K562 (cell line): ENCODE data around the gene LCMT2. TPM values are rescaled to one million over a fixed set of nuclear protein-coding genes. Genes with fewer than 3 reads are reported as not detected.

ENCODE experiments used
- ARNT ChIP-seq, 2 experiments: fragments of 450-650 bp; IDR thresholded peaks; 2 replicates each; pipeline ENCODE4 v1.6.1; 2016; ENCODE audit warnings: mild to moderate bottlenecking in 1 of 2
- ATF1 ChIP-seq, 2 experiments: fragments of 450-650 bp in 1 of 2; IDR thresholded peaks; 2 replicates each; pipeline ENCODE4 v1.6.1; 2016; ENCODE audit warnings: missing compliant biosample characterization in 1 of 2, missing genetic modification characterization in 1 of 2
- ATF4 ChIP-seq: fragments of 450-650 bp; formaldehyde crosslinking; IDR thresholded peaks from 2 replicates; pipeline ENCODE4 v1.4.0; 2022; ENCODE audit warnings: mild to moderate bottlenecking, moderate library complexity
- BCOR ChIP-seq: fragments of 450-650 bp; IDR thresholded peaks from 2 replicates; pipeline ENCODE4 v1.6.1; 2016
- DLX4 ChIP-seq: fragments of 250-450 bp; sonication (Bioruptor Pico); IDR thresholded peaks from 2 replicates; pipeline ENCODE4 v1.6.1; 2021; ENCODE audit warnings: mild to moderate bottlenecking
- E2F6 ChIP-seq, 2 experiments: IDR thresholded peaks; 2 replicates each; pipeline ENCODE4 v1.6.1; 2011; ENCODE audit warnings: borderline replicate concordance in 1 of 2, control low read depth in 1 of 2, low read depth in 1 of 2, low read length in 1 of 2, mild to moderate bottlenecking in 1 of 2, mixed read lengths in 1 of 2, moderate library complexity in 1 of 2; ENCODE audit not compliant: insufficient read depth in 1 of 2, insufficient read length in 1 of 2, poor library complexity in 1 of 2, severe bottlenecking in 1 of 2; ENCODE audit errors: extremely low read depth in 1 of 2
- EHMT2 ChIP-seq: fragments of 450-650 bp; IDR thresholded peaks from 2 replicates; pipeline ENCODE4 v1.6.1; 2018; ENCODE audit warnings: antibody characterized with exemption
- FOXA1 ChIP-seq: fragments of 450-650 bp; IDR thresholded peaks from 2 replicates; pipeline ENCODE4 v1.6.1; 2016; ENCODE audit warnings: mild to moderate bottlenecking, borderline replicate concordance
- FOXP1 ChIP-seq: sonication (generic); formaldehyde crosslinking; IDR thresholded peaks from 2 replicates; pipeline ENCODE4 v1.8.0; 2022; ENCODE audit warnings: mild to moderate bottlenecking, missing genetic modification reagents
- GABPB1 ChIP-seq: sonication (generic); formaldehyde crosslinking; IDR thresholded peaks from 2 replicates; pipeline ENCODE4 v1.8.0; 2022; ENCODE audit warnings: mild to moderate bottlenecking, missing genetic modification reagents
- HEY1 ChIP-seq: fragments of 250-450 bp; sonication (Bioruptor Pico); IDR thresholded peaks from 2 replicates; pipeline ENCODE4 v1.5.0; 2020; ENCODE audit warnings: mild to moderate bottlenecking, moderate library complexity, borderline replicate concordance
- HMG20B ChIP-seq: fragments of 250-450 bp; sonication (Bioruptor Pico); IDR thresholded peaks from 2 replicates; pipeline ENCODE4 v1.5.0; 2021; ENCODE audit warnings: mild to moderate bottlenecking
- HNRNPUL1 ChIP-seq: fragments of 200-400 bp; formaldehyde crosslinking; IDR thresholded peaks from 2 replicates; pipeline ENCODE4 v1.6.1; 2017; ENCODE audit warnings: low read length
- KAT8 ChIP-seq: fragments of 450-650 bp; IDR thresholded peaks from 2 replicates; pipeline ENCODE4 v1.6.1; 2016; ENCODE audit warnings: low read depth, mild to moderate bottlenecking
- KHSRP ChIP-seq: fragments of 450-650 bp; IDR thresholded peaks from 2 replicates; pipeline ENCODE4 v1.6.1; 2017
- NR1H2 ChIP-seq: sonication (generic); formaldehyde crosslinking; IDR thresholded peaks from 2 replicates; pipeline ENCODE4 v1.4.0; 2020; ENCODE audit warnings: mild to moderate bottlenecking, missing genetic modification reagents
- NR2C2 ChIP-seq, 2 experiments: fragments of 200-800 bp in 1 of 2; sonication (Bioruptor generic) in 1 of 2; sonication (generic) in 1 of 2; formaldehyde crosslinking in 1 of 2; IDR thresholded peaks; 2 replicates each; pipeline versions ENCODE4 v1.6.1 to v1.8.0; 2016 to 2022; ENCODE audit warnings: mild to moderate bottlenecking in 1 of 2, missing compliant biosample characterization in 1 of 2, missing genetic modification characterization in 1 of 2, missing genetic modification reagents in 1 of 2
- PHF8 ChIP-seq: fragments of 200-600 bp; sonication (generic); IDR thresholded peaks from 2 replicates; pipeline ENCODE4 v1.6.1; 2012; ENCODE audit warnings: mixed run types, mild to moderate bottlenecking, inconsistent platforms, low read length, moderate library complexity, borderline replicate concordance
- PTBP1 ChIP-seq: fragments of 200-400 bp; formaldehyde crosslinking; IDR thresholded peaks from 2 replicates; pipeline ENCODE4 v1.6.1; 2017; ENCODE audit warnings: low read depth, low read length
- RNF2 ChIP-seq: sonication (generic); IDR thresholded peaks from 2 replicates; pipeline ENCODE4 v1.6.1; 2016
- SRSF7 ChIP-seq: fragments of 200-400 bp; formaldehyde crosslinking; optimal IDR thresholded peaks from 2 replicates; pipeline ENCODE3; 2017; ENCODE audit warnings: mild to moderate bottlenecking, low read depth, low read length
- TRIM25 ChIP-seq: fragments of 450-650 bp; IDR thresholded peaks from 2 replicates; pipeline ENCODE4 v1.7.0; 2016; ENCODE audit warnings: borderline replicate concordance
- ZNF124 ChIP-seq: sonication (generic); formaldehyde crosslinking; IDR thresholded peaks from 2 replicates; pipeline ENCODE4 v1.8.1; 2022; ENCODE audit warnings: missing genetic modification reagents
- ZNF232 ChIP-seq: sonication (generic); formaldehyde crosslinking; IDR thresholded peaks from 2 replicates; pipeline ENCODE4 v1.8.0; 2022; ENCODE audit warnings: mild to moderate bottlenecking, missing genetic modification reagents
- ZNF586 ChIP-seq: fragments of 450-650 bp; formaldehyde crosslinking; conservative IDR thresholded peaks from 2 replicates; pipeline ENCODE4 v1.4.0; 2020; ENCODE audit warnings: mild to moderate bottlenecking, moderate library complexity
- ZSCAN32 ChIP-seq: fragments of 450-650 bp; formaldehyde crosslinking; IDR thresholded peaks from 2 replicates; pipeline ENCODE4 v1.4.0; 2020; ENCODE audit warnings: mild to moderate bottlenecking, moderate library complexity
- polyA plus RNA-seq, 8 experiments: library from polyadenylated mRNA; depleted of rRNA in 4 of 8; stranded (reverse) in 5 of 8; unstranded in 3 of 8; fragments of >200 nt; fragmentation: Nextera tagmentation in 2 of 8; fragmentation: Illumina TruSeq in 1 of 8; extraction: Ambion mirVana in 2 of 8; extraction: Trizol in 1 of 8; gene quantifications; 2 replicates each; pipeline versions ENCODE4 v1.2.1 to v1.2.3, GENCODE V29; 2011 to 2014; ENCODE audit warnings: inconsistent platforms in 1 of 8, missing spikeins in 1 of 8
- total RNA-seq, 7 experiments: library from RNA; depleted of rRNA in 6 of 7; stranded (reverse); fragments of >200 nt in 6 of 7; fragmentation: Illumina TruSeq in 2 of 7; extraction: Trizol in 2 of 7; gene quantifications; 2 replicates each; pipeline versions ENCODE4 v1.2.1 to v1.2.3, GENCODE V29; 2011 to 2021; ENCODE audit warnings: low replicate concordance in 1 of 7

The LCMT2 gene
- total and polyA plus RNA-seq, 9 of the 15 experiments (the other 6 are each of a cell fraction or from before 2014, with no cell fraction given), result 2.5 to 22.3 (median 15.2) TPM

- TF ChIP-seq PTBP1, result no peak
- TF ChIP-seq KAT8, result no peak
- TF ChIP-seq E2F6 (IDR thresholded peaks at IDR 0.05; ENCODE audit: borderline replicate concordance in 1 of 2, extremely low read depth in 1 of 2, insufficient read depth in 1 of 2, insufficient read length in 1 of 2, low read depth in 1 of 2, low read length in 1 of 2, poor library complexity in 1 of 2, severe bottlenecking in 1 of 2), result peak; percentile 94 to 96
- TF ChIP-seq EHMT2, result no peak; the same call in 1 of the 2 replicates
- TF ChIP-seq ZNF124 (CRISPR knock-in tag), result no peak
- peak; percentile 92 for TF ChIP-seq GABPB1 (CRISPR knock-in tag)
- peak; percentile 62; the same call in 1 of the 2 replicates for TF ChIP-seq NR1H2 (CRISPR knock-in tag)
- TF ChIP-seq HEY1 (CRISPR knock-in tag), result no peak
- TF ChIP-seq ZSCAN32 (CRISPR knock-in tag), result no peak
- no peak for TF ChIP-seq SRSF7
- peak; percentile 61; the same call in 1 of the 2 replicates for TF ChIP-seq RNF2
- no peak for TF ChIP-seq ATF4 (CRISPR knock-in tag)
- TF ChIP-seq HNRNPUL1, result no peak
- TF ChIP-seq NR2C2 (CRISPR knock-in tag; IDR thresholded peaks at IDR 0.05), result no peak
- TF ChIP-seq NR2C2 (tag; IDR thresholded peaks at IDR 0.05), result peak; percentile 94
- no peak for TF ChIP-seq ATF1 (CRISPR knock-in tag; IDR thresholded peaks at IDR 0.05)
- peak; percentile 95 for TF ChIP-seq ATF1 (tag; IDR thresholded peaks at IDR 0.05)
- no peak for TF ChIP-seq ZNF232 (CRISPR knock-in tag)
- TF ChIP-seq FOXA1, result no peak
- TF ChIP-seq ARNT (IDR thresholded peaks at IDR 0.05), result no peak
- TF ChIP-seq TRIM25, result no peak
- TF ChIP-seq PHF8, result peak; percentile 95
- no peak for TF ChIP-seq BCOR
- peak; percentile 48; the same call in 1 of the 2 replicates for TF ChIP-seq FOXP1 (CRISPR knock-in tag)
- no peak for TF ChIP-seq ZNF586 (CRISPR knock-in tag)
- TF ChIP-seq HMG20B (CRISPR knock-in tag), result no peak
- TF ChIP-seq KHSRP, result no peak
- TF ChIP-seq DLX4 (CRISPR knock-in tag), result no peak
Observed at GRCh38 chr15:43329960-43330779, at the start of gene LCMT2 (continued).
